GM18498 (cell line): ENCODE data around the gene GRHL3.
A peak's percentile ranks its signal among the peaks of the same experiment; 100 is the strongest.

ENCODE experiments used
- ATAC-seq: cut with Tn5 transposase; IDR thresholded peaks from one replicate; pipeline ENCODE4 v1.9.1; 2021; ENCODE audit warnings: mild to moderate bottlenecking, moderate library complexity; ENCODE audit not compliant: unreplicated experiment

GRHL3 gene

DNA sequence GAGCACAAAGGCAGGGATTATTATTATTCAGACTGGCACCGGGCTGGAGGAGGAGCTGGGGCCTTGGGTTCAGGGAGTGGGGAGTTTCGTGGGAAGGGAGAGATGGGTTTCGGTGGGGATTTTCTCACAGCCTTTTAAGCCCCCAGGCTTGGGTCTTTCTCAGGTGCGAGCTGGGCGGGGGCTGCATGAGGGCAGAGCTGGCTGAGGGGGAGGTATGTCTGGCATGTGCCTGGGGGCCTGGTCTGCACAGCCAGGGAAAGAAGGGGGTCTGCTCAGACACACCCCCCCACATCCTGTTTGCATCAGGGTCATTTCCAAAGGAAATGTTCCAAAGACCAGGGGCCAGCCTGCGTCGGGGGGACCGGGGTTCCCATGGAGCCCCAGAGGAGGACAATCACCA is 21.6 kb downstream of the GRHL3 start:
- no peak for ATAC-seq

DNA sequence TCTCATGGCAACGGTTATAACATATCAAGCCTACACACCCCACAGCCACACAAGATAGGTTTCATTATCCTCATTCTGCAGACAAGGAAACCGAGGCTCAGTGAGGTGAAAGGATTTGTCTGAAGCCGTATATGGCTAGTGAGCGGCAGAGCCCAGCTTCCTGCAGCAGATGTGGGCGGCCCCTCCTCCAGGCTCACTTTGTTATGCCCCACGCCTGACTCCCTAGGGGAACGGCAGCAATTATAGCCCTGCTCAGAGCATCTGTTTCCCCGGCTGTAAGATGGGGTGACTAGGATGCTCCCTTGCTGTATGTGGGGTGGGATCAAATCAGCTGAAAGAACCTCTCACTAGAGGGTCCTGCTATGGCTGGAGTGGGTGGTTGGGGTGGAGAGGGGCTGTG is 22.1 kb downstream of the GRHL3 start:
- no peak for ATAC-seq

GRCh38 chr1:24343412-24344089 is 24.4 kb downstream of the GRHL3 start:
- no peak for ATAC-seq

- no peak for ATAC-seq
Measured at GRCh38 chr1:24344090-24344742, 25.1 kb downstream of the GRHL3 start.

GRCh38 chr1:24345334-24345733 is 26.2 kb downstream of the GRHL3 start:
- ATAC-seq: no peak

DNA sequence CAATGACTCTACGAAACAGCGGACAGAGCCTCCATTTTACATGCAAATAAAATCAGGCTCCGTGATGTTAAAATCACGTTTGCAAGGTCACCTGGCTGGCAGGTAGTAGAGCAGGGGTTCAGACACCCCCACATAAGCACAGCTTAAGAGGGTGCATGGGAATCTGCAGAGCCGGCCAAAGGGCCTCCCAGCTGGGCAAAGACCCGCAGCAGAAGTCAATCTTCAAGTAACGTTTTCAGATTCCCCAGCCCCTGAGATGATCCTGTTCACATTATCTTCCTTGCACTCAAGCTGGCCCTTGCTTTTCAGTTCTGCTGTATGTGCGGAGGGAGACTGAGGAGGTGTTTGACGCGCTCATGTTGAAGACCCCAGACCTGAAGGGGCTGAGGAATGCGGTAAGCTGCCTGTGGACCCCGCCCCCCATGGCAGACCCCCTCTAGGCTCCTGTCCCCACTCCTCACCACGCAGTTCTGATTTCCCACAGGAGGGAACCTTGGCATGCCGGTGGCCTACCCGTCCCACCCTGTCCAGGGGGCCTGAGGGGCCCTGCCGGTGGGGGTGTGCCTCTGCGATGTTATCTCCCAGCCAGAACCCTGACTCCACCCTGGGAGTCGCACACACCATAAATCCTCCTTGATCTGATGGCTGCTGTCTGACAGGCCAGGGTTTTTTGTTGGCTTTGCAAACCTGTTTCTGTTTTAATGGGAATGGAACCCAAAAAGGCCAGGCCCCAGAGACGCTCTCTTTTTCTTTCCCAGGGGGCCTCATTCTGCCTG is 28.2 kb downstream of the GRHL3 start:
- no peak for ATAC-seq

- no peak for ATAC-seq
Measured at GRCh38 chr1:24348196-24348595, 29.0 kb downstream of the GRHL3 start.

GRCh38 chr1:24349891-24350290 is 30.7 kb downstream of the GRHL3 start:
- no peak for ATAC-seq

- no peak for ATAC-seq
Measured at GRCh38 chr1:24351247-24351646, 32.1 kb downstream of the GRHL3 start.

DNA sequence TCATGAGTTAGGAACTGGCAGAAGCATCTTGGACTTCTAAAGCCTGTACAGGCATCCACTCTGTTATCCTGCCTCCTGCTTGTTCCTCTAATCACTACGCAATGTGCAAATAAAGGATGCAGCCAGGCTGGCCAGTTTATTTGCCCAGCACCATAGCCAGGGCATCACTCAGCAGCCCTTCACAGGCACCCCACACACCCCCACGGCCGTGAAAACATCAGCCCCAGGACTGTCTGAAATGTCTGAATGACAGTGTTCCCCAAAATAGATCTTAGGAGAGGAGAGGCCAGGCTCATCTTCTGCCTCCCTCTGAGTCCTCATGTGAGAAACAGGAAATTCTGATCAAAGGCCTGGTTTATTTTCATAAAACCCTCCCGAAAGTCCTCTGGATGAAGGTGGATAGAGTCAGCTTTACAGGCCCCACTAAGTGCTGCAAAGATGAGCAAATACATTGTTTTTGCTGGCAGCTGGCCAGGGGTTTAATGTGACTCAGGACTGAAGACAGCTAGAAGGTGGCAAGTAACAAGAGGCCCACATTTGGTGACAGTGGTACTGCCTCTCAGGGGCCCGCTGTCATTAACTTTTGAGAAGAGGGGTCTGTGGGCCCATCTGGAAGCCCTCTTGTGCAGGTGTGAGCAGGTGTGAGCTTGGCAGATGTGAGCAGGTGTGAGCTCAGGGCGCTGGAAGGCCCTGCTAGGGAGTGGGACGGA is 32.9 kb downstream of the GRHL3 start:
- no peak for ATAC-seq

GRCh38 chr1:24353292-24353891 is 34.2 kb downstream of the GRHL3 start:
- ATAC-seq: no peak

DNA sequence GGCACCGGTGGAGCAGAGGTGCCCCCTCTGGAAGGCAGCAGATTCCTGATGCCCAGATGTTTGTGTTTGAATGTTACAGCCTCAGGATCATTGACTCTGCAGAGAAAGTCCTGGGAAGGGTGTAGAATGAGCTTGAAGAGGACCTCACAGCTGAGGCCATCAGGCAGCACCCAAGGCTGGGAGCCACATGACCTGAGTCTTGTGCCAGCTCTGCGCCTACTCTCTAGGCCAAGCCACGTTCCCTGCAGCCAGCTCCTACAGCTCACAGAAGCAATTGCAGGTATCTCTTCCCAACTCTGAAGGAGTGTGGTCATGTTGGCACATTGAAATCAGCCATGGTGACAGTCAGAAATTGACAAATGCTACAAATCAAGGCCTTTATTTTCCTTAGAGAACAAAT is 36.3 kb downstream of the GRHL3 start:
- no peak for ATAC-seq

DNA sequence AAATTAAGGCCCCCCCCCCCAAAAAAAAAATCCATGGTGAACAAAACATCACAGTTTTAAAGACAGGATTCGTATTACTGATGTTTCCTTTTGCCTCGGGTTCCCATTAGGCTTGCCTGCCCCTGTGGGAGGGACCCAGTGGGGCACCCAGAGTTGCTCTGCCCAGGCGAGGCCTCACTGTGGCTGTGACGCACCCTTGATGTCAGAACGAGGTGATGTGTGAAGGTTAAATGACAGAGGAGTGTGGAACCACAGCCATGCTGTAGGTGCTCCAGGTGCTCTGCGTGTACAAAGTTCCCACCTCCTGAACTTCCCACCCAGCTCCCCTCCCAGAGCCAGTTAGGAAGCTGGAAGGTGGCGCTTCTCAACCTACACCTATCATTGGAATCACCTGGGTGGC is 37.9 kb downstream of the GRHL3 start:
- ATAC-seq: no peak

DNA sequence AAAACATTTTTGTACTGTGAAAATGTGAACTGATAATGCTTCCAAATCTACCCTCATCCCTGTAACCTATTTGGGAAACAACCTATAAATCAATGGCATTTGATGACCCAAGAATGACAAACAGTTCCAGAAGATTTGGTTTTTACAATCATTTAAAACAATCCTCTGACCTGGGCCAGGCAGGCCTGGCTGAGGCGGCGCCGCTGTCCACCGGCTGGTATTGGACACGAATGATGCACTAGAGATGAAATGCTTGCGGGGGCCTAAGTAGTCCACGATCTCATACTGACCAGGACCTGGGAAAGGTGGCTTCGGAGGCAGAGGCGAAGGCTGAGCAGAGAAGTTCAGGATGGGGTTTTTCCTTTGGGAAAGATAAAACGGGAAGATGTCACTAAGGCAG is 41.5 kb downstream of the GRHL3 start:
- no peak for ATAC-seq

- no peak for ATAC-seq
Measured at GRCh38 chr1:24361811-24362210, 42.7 kb downstream of the GRHL3 start.

DNA sequence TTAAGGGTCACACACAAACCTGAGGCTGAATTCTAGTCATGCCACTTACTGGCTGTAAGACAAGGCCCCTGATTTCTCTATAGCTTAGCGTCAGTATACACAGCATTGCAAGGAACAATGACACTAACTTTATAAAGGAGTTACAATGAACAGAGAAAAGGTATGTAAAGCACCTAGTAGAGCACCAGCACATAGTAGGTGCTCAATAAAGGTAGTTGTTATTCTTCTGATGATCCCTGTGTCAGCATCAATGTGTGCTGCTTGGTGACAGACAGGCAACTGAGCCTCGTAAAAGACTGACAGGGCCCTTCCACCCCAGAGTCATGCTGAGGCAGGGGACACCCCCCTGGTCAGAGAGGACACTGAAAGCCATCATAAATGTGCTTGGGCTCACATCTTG is 43.2 kb downstream of the GRHL3 start:
- no peak for ATAC-seq

- ATAC-seq: no peak
Measured at GRCh38 chr1:24362982-24363614, 43.9 kb downstream of the GRHL3 start.

- ATAC-seq: no peak
Measured at GRCh38 chr1:24363994-24364393, 44.8 kb downstream of the GRHL3 start.

- ATAC-seq: no peak
Measured at GRCh38 chr1:24364605-24364974, 45.4 kb downstream of the GRHL3 start.

DNA sequence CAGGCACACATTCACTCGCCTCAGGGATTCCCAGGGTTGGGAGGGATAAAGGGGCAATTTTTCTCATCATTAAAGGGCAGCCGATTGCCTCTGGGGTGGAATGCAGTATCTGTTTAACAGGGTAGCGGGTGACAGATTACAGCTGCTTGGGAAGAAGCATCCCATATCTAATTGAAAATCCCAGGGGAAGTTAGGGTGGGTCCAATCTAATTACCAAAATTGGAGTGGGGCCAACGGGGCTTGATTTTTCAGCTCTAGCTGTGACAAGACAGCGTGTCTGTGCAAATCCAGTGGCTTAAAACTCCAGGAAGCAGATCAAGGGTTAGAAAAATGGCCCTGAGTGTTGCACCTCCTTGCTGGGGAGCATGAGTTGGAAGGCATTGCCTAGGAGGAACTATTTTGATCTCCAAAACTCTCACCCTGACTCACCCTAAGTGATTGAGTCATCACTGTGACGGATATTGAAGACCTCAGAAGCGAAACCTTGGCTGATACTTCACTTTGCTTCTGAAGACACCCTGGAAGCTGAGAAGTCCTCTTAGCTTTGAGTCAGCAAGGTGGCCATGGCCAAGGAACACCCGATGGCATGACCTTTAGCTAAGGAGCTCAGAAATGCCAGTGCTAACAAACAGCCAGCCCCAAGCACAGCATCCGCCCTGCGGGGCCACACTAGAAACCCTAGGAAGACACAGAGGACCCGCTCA is 46.0 kb downstream of the GRHL3 start:
- peak; percentile 74 for ATAC-seq
